ENCODE measurements around the gene CLIC4.

DNA sequence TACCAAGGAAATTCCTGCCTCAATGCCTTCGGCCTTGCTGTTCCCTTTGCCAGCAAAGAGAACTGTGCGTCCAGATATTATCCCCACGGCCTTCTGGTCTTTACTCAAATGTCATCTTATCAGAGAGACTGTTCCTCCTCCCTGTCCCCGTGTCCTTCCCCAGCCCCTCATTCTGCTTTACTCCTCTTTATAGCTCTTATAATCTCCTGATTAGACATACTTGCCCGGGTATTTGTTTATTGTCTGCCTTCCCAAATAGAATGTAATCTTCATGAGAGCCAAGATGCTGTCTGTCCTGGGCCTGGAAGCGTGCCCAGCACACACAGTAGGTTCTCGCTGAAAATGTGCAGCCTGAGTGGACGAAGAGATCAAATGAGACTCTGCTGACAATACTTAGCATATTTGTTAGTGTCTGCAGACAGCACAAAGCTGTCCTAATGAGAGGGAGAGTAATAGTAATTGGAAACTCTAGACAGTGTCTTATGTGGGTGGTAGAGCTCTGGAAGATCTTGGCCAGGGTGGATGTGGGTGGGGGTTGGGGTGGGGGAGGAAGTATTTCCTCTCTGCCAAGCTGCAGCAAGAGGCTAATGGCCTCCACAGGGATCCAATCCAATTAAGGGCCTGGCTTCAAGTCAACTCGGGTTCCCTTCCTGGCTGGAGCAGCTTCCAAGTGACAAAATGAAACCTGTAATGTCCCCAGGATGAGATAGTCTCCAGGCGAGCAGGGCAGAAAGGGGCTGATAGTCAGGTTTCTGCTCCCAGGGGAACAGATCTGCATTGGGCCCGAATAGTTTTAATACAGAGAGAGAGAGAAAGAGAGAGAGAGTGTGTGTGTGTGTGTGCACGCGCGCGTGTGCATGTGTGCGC lies 9.5 kb upstream of the CLIC4 start:
- TF ChIP-seq, protein P1, sequence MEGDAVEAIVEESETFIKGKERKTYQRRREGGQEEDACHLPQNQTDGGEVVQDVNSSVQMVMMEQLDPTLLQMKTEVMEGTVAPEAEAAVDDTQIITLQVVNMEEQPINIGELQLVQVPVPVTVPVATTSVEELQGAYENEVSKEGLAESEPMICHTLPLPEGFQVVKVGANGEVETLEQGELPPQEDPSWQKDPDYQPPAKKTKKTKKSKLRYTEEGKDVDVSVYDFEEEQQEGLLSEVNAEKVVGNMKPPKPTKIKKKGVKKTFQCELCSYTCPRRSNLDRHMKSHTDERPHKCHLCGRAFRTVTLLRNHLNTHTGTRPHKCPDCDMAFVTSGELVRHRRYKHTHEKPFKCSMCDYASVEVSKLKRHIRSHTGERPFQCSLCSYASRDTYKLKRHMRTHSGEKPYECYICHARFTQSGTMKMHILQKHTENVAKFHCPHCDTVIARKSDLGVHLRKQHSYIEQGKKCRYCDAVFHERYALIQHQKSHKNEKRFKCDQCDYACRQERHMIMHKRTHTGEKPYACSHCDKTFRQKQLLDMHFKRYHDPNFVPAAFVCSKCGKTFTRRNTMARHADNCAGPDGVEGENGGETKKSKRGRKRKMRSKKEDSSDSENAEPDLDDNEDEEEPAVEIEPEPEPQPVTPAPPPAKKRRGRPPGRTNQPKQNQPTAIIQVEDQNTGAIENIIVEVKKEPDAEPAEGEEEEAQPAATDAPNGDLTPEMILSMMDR (IDR thresholded peaks at IDR 0.05), result no peak
- TF ChIP-seq EZH2 (IDR thresholded peaks at IDR 0.05; ENCODE audit: borderline replicate concordance, insufficient read depth, low read depth, low read length, poor library complexity, severe bottlenecking), result no peak

Data from B cell (primary cell).